Stimulated activated CD8-positive, alpha-beta memory T cell treated with anti-CD3 and anti-CD28 coated beads, Interleukin-7, amount 100 ng/mL, for 24 hours (primary cell): Measurements from ENCODE around the gene NRAS.
A peak's percentile ranks its signal among the peaks of the same experiment; 100 is the strongest.

Source experiments
- DNase-seq: peaks from one replicate; pipeline ENCODE4 v3.0.0-alpha.2; 2020; ENCODE audit warnings: low read depth

Gene NRAS

DNA sequence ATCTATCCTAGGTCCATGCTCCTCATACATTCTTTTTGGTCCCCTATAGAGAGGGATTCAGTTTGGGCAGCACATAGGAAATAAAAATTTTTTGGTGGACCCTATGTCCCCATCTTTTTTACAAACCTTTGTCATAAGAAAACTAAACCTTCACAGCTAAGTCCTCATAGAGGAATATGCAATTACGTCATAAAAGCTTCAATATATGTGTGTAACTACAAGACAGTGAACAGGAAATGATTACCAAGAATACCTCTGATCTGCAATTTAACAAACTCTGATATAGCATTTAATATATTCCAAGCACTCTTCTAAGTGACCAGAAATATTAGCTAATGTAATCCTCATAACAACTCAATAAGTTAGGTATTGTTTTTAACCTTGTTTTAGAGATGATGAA, 40.5 kb downstream of the NRAS start:
- no peak for DNase-seq

DNA sequence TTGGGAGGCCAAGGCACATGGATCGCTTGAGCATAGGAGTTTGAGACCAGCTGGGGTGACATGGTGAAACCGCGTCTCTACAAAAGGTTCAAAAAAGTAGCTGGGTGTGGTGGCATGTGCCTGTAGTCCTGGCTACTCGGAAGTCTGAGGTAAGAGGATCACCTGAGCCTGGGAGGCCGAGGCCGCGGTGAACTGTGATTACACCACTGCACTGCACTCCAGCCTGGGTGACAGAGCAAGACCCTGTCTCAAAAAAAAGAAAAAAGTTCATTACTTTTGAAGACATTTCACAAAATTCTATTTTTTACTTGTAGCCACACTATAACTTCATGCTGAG, 44.7 kb downstream of the NRAS start:
- DNase-seq = no peak

DNA sequence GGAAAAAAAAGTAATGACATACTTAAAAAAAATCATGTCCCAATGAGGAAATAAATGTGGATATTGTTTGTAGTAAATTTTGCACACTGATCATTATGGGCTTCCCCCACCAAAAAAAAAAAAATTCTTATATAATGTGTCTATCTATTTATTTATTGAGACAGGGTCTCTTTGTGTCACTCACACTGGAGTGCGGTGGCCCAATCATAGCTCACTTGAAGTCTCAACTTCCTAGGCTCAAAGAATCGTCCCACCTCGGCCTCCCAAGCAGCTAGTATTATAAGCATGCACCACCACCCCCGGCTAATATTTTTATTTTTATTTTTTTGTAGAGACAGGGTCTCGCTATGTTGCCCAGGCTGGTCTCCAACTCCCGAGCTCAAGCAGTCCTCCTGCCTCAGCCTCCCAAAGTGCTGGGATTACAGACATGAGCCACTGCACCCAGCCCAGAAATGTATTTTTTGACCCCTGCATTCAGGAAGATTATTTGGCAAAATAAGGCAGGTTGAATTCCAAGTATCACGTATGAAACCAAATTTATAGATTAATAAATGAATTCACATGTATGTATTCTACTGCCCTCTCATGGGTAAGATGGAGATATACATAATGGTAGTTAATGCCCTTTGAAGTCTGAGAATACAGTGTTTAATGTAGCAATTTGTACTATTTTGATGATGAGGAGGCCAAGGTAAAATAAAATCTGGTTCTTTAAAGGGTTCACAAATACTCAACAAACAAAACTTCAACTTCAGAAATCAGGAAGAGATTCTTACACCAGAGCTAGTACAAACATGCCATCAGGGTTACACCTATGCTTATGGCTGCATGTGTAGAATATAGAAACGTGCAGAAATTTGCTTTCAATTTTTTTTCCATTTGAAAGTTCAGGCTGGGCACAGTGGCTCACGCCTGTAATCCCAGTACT, 45.3 kb downstream of the NRAS start:
- no peak for DNase-seq

DNA sequence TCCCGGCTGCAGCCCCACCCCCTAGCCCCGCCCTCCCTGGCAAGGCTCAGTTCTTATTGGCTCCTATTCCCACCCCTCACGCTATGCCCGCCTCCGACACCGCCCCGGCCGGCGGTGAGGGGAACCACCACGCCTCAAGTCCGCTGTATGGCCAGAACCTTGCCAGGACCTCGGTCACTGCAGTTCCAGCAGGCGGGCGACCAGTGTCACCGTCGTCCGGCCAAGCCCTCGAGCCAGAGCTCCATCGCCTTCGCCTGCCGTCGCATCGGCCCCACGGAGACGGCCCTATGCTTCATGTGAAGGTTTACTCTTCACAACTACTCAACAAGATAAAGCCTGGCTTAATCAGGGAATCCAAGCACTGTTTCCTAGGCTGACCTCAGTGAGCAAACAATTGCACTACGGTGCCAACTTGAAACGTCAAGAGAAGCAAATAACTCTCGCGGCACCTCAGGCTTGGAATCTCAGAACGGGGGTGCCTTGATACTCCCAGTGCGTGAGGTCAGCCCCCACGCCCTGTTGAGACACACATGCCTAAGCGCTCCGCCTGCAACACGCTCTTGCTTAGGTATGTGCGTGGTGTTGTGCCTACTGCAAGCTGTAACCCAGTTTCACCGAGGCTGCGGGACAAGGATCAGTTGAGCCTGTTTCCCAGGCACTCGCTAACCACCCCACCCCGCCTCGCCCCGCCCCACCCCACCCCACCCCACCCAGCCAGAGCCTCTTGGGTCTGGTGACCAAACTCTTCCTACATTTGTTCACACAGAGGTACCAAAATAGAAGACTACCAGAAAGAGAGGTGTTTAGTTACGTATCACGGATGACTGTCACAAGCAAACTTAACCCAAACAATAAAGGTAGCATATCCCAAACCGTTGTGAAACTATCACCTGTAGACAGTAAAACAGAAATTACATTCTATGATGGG, 46.2 kb downstream of the NRAS start:
- peak; percentile 79 for DNase-seq

DNA sequence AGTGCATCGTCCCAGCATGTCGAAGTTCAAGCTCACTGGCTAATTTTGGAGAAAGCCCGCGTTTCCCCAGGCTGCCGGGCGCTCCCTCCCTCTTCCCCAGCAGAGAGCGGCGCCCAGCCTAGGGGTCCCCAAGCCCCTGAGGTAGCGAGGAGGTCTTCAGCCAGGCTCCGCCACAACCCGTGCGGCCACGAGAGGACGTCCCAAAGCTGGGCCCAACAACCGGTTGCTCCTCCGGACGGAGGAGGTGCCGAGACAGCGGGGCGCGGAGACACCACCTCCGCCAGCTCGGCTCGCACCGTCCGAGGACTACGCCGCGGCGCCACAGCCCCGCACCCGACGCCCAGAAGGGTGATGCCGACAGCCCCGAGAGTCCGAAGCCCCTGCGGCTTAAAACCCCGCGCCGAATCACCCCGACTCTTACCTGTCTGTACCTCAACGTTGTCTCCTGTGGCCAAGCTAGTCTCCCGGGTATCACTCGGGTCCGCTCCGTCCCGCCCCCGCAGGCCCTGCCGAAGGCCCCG, 46.9 kb downstream of the NRAS start, which contains the start of gene DENND2C:
Gene DENND2C, minus strand, starts transcription at position 488 of the 521 bp plus-strand sequence. CDS start 44,065 bp downstream, outside the sequence.
- DNase-seq = no peak

DNA sequence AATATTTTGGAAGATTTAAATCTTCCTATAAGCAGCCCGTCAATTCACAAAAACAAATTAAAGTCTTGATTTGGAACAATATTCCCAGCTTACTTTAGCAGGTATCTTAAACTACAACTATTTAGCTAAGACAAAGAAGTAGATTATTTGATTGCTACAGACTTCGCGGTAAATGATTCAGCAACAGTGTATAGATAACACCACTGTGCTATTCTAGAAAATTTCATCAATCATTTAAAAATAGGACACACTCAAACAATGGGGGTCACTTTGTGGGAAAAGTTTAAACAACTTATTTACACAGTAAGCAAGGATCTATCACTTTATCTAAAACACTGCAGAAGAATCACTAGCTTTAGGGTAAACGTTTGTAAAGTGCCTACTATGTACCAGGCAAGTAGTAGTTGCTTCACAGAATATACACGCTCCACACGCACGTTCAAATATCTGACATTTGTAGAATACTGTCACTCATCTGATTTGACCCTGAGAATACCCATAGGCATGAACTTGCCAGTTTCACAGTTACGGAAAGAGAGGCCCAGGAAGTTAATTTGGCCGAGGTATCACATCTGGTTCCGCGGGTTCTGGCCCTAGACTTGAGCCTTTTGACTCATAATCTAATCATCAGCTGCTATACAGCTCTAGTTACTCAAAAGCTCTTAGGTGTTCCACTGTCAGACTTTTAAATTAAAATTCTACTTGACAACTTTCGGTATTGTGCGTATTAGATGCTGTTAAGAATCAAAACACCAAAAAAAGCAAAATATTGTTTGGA, 47.6 kb downstream of the NRAS start:
- no peak for DNase-seq

DNA sequence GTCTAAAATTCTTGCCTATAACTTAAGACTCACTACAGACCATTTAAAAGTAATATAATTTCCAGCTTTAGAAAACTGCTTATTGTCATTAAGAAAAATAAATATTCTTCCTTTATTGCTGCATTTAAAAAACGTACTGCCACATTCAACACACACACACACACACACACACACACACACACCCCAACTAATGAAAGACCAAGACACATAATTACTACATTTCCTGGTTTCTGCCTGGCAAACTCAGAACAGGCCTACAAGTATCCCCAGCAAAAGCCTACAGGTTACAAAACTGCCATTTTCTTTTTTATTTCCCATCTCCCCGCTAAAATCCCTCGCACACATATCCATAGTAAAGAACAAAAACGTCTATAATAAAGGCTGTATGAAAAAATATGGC, 48.2 kb downstream of the NRAS start:
- no peak for DNase-seq

DNA sequence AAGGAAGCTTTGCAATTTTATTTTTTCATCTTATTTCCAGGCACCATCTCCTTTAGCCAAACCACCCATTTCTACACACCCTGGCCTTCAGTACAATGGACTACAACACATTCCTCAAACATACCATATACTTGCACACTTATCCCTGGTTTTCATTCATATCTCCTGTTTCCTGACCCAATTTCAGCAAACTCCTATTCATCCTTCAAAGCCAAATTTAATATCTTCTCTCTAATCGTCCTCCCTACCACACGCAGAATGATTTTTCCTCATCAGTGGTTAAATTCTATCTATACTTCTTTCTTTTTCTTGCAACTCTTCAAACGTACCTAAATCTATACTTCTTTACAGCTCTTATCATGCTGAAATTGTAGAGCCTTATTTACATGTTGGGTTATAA, 49.6 kb downstream of the NRAS start:
- DNase-seq = no peak

DNA sequence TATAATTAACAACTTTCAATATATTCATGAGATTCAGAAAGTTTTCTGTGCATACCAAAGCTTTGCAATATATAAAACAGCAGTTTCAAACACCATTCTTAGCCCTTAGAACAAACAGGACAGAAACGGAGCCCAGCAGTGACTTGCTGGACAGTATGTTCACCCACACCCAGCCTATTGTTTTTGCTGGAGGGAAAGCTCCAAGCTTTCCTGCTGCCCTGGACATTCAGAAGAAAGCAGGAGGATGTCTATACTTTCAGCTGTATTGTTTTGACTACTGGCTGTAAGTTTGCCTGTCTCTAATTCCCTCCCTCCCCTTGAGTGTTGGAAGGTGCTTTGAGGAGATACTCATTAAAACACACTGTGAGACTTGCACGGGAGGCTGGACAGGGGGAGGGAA, 56.3 kb downstream of the NRAS start:
- no peak for DNase-seq
